Endodermal cell (in vitro differentiated cells): ENCODE measurements around the gene EYA3. TPM values are rescaled to one million over a fixed set of nuclear protein-coding genes. Genes with fewer than 3 reads are reported as not detected.
A peak's percentile ranks its signal among the peaks of the same experiment; 100 is the strongest.

Experiments
- DNase-seq: peaks from one replicate; pipeline ENCODE4 v3.0.0-alpha.2; 2017
- H3K27ac ChIP-seq: 2 replicates; pipeline ENCODE4 v1.5.1; 2013; ENCODE audit warnings: mild to moderate bottlenecking, low read depth, low read length, moderate library complexity
- H3K27me3 ChIP-seq: 2 replicates; pipeline ENCODE4 v1.6.1; 2013; ENCODE audit warnings: mild to moderate bottlenecking, low read length, moderate library complexity; ENCODE audit not compliant: insufficient read depth, control insufficient read depth, poor library complexity, severe bottlenecking
- H3K36me3 ChIP-seq: 2 replicates; pipeline ENCODE4 v1.7.0; 2013; ENCODE audit warnings: mild to moderate bottlenecking, low read length, moderate library complexity; ENCODE audit not compliant: control insufficient read depth, insufficient read depth
- H3K4me1 ChIP-seq: one replicate; pipeline ENCODE4 v1.7.0; 2013; ENCODE audit warnings: low read length; ENCODE audit not compliant: control insufficient read depth, insufficient read depth
- H3K4me3 ChIP-seq: 2 replicates; pipeline ENCODE4 v1.5.1; 2013; ENCODE audit warnings: mild to moderate bottlenecking, low read length, moderate library complexity
- H3K9ac ChIP-seq: 2 replicates; pipeline ENCODE4 v1.6.1; 2013; ENCODE audit warnings: mild to moderate bottlenecking, low read length, moderate library complexity; ENCODE audit not compliant: poor library complexity, severe bottlenecking; ENCODE audit errors: extremely low read depth
- H3K9me3 ChIP-seq: 2 replicates; pipeline ENCODE4 v1.6.1; 2013; ENCODE audit warnings: mild to moderate bottlenecking, low read length, moderate library complexity; ENCODE audit not compliant: control insufficient read depth
- H3K27ac Mint-ChIP-seq: 2 replicates; pipeline ENCODE4 v1.8.0; 2020; ENCODE audit warnings: mixed read lengths
- H3K27me3 Mint-ChIP-seq: 2 replicates; pipeline ENCODE4 v1.8.0; 2021; ENCODE audit warnings: mild to moderate bottlenecking, mixed read lengths; ENCODE audit not compliant: insufficient read depth
- H3K36me3 Mint-ChIP-seq: 2 replicates; pipeline ENCODE4 v1.8.0; 2020; ENCODE audit warnings: low read depth, mixed read lengths
- H3K4me1 Mint-ChIP-seq: 2 replicates; pipeline ENCODE4 v1.8.0; 2020; ENCODE audit warnings: mixed read lengths
- H3K4me3 Mint-ChIP-seq: 2 replicates; pipeline ENCODE4 v1.8.0; 2020; ENCODE audit warnings: mild to moderate bottlenecking, moderate library complexity, mixed read lengths
- H3K9me3 Mint-ChIP-seq: 2 replicates; pipeline ENCODE4 v1.8.0; 2020; ENCODE audit warnings: mild to moderate bottlenecking, mixed read lengths
- CTCF ChIP-seq: fragments of 200-600 bp; sonication (generic); conservative IDR thresholded peaks from 2 replicates; pipeline ENCODE4 v1.5.0; 2021; ENCODE audit warnings: antibody characterized with exemption, mild to moderate bottlenecking
- WGBS, 2 experiments: methylation state at CpG; one replicate each; pipeline versions ENCODE4 v1.1.5 to v1.1.7; 2013; ENCODE audit warnings: missing lambda C conversion rate in 2 of 2, mixed read lengths in 1 of 2; ENCODE audit not compliant: insufficient coverage in 1 of 2, insufficient read length in 1 of 2; 5-methylcytosine and 5-hydroxymethylcytosine counted together
- total RNA-seq, 2 donors: library from RNA; stranded (reverse); fragmentation: NEBNext Ultra II Directional in 1 of 2; extraction: Animal tissue kit (Norgen Biotek cat#: 25700) in 1 of 2; gene quantifications; 2 replicates in 1 of 2; 3 replicates in 1 of 2; pipeline ENCODE4 v1.2.1, GENCODE V29; 2021

The EYA3 gene
- total RNA-seq, 2 donors from 2014 or later: 29.3 to 32.8 TPM

GRCh38 chr1:28070725-28071593 is 17.5 kb downstream of the EYA3 start:
- no peak overlapping the region for H3K4me3 ChIP-seq
- no peak overlapping the region for H3K9ac ChIP-seq
- WGBS, 2 experiments: 92 to 96% methylated on average over 4 to 11 of the region's 11 CpGs
- Mint-ChIP-seq H3K4me3 (no peak overlapping the region), H3K4me1 (no peaks in the 10 kb centered on the region), H3K9me3 (no peaks in the 10 kb centered on the region), H3K27me3 (no peaks in the 10 kb centered on the region), H3K27ac (no peak overlapping the region), H3K36me3 (peaks cover 6% of the 10 kb centered on the region)
- no peak for DNase-seq
- peaks cover 1% of the 10 kb centered on the region for H3K36me3 ChIP-seq
- H3K27ac ChIP-seq: no peak overlapping the region
- TF ChIP-seq CTCF: no peak
- H3K4me1 ChIP-seq: no peaks in the 10 kb centered on the region
- no peaks in the 10 kb centered on the region for H3K27me3 ChIP-seq
- H3K9me3 ChIP-seq: no peaks in the 10 kb centered on the region

- H3K27ac ChIP-seq: no peak overlapping the region
- H3K9me3 ChIP-seq: peaks cover 4% of the 10 kb centered on the region
- no peak overlapping the region for H3K4me3 ChIP-seq
- H3K36me3 ChIP-seq: peaks cover 3% of the 10 kb centered on the region
- peaks cover 9% of the 10 kb centered on the region for H3K36me3 Mint-ChIP-seq
- WGBS, 2 experiments: 100% methylated on average over 2 of the region's 2 CpGs; no CpG with 5 or more reads in 1 of the 2 experiments
- no peaks in the 10 kb centered on the region for H3K4me1 ChIP-seq
- no peak overlapping the region for H3K4me3 Mint-ChIP-seq
- no peak overlapping the region for H3K9ac ChIP-seq
- H3K27me3 ChIP-seq: no peaks in the 10 kb centered on the region
- no peak for TF ChIP-seq CTCF
- DNase-seq: no peak
- H3K9me3 Mint-ChIP-seq: no peaks in the 10 kb centered on the region
- H3K27me3 Mint-ChIP-seq: no peaks in the 10 kb centered on the region
- no peaks in the 10 kb centered on the region for H3K4me1 Mint-ChIP-seq
- peak overlapping the region; percentile 56 for H3K27ac Mint-ChIP-seq
Measured at GRCh38 chr1:28067523-28068090, 20.8 kb downstream of the EYA3 start.

- peaks cover 3% of the 10 kb centered on the region for H3K36me3 ChIP-seq
- no peak overlapping the region for H3K4me3 ChIP-seq
- no peaks in the 10 kb centered on the region for H3K4me1 Mint-ChIP-seq
- H3K9ac ChIP-seq: no peak overlapping the region
- H3K9me3 Mint-ChIP-seq: no peaks in the 10 kb centered on the region
- H3K27me3 ChIP-seq: no peaks in the 10 kb centered on the region
- no peaks in the 10 kb centered on the region for H3K4me1 ChIP-seq
- 84 to 100% methylated on average over 1 to 3 of the region's 3 CpGs for WGBS, 2 experiments
- no peaks in the 10 kb centered on the region for H3K27me3 Mint-ChIP-seq
- H3K36me3 Mint-ChIP-seq: peaks cover 12% of the 10 kb centered on the region
- DNase-seq: no peak
- no peak for TF ChIP-seq CTCF
- no peak overlapping the region for H3K27ac Mint-ChIP-seq
- no peak overlapping the region for H3K27ac ChIP-seq
- peaks cover 4% of the 10 kb centered on the region for H3K9me3 ChIP-seq
- H3K4me3 Mint-ChIP-seq: no peak overlapping the region
Measured at GRCh38 chr1:28066393-28067154, 21.8 kb downstream of the EYA3 start.
